Measurements from ENCODE around the gene NAP1L3. TPM values are rescaled to one million over a fixed set of nuclear protein-coding genes. Genes with fewer than 3 reads are reported as not detected.

Gene NAP1L3
- total and polyA plus RNA-seq, 9 of the 15 experiments (the other 6 are each of a cell fraction or from before 2014, with no cell fraction given), result not detected

DNA sequence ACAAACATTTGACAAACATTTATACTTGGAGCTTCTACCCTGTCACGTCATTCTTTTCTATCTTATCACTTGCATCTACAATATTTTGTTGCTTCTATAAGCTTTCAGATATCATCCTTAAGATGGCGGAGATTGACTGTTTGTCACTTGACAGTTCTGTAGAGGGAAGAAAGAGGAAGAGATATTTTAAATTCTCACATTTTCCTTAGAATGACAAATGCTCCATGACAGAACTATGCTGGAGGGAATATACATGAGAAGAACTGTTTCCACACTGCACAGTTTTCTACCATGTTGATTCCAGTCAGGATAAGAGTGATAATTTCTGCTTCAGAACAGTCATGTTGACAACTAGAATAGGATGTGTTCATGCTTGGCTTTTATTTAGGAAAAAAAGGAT, 30.3 kb upstream of the NAP1L3 start (continued):
- TF ChIP-seq, protein P1, sequence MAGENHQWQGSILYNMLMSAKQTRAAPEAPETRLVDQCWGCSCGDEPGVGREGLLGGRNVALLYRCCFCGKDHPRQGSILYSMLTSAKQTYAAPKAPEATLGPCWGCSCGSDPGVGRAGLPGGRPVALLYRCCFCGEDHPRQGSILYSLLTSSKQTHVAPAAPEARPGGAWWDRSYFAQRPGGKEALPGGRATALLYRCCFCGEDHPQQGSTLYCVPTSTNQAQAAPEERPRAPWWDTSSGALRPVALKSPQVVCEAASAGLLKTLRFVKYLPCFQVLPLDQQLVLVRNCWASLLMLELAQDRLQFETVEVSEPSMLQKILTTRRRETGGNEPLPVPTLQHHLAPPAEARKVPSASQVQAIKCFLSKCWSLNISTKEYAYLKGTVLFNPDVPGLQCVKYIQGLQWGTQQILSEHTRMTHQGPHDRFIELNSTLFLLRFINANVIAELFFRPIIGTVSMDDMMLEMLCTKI (IDR thresholded peaks at IDR 0.05; ENCODE audit: partially characterized antibody), result no peak
- TF ChIP-seq, protein P2, sequence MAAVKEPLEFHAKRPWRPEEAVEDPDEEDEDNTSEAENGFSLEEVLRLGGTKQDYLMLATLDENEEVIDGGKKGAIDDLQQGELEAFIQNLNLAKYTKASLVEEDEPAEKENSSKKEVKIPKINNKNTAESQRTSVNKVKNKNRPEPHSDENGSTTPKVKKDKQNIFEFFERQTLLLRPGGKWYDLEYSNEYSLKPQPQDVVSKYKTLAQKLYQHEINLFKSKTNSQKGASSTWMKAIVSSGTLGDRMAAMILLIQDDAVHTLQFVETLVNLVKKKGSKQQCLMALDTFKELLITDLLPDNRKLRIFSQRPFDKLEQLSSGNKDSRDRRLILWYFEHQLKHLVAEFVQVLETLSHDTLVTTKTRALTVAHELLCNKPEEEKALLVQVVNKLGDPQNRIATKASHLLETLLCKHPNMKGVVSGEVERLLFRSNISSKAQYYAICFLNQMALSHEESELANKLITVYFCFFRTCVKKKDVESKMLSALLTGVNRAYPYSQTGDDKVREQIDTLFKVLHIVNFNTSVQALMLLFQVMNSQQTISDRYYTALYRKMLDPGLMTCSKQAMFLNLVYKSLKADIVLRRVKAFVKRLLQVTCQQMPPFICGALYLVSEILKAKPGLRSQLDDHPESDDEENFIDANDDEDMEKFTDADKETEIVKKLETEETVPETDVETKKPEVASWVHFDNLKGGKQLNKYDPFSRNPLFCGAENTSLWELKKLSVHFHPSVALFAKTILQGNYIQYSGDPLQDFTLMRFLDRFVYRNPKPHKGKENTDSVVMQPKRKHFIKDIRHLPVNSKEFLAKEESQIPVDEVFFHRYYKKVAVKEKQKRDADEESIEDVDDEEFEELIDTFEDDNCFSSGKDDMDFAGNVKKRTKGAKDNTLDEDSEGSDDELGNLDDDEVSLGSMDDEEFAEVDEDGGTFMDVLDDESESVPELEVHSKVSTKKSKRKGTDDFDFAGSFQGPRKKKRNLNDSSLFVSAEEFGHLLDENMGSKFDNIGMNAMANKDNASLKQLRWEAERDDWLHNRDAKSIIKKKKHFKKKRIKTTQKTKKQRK (IDR thresholded peaks at IDR 0.05; ENCODE audit: borderline replicate concordance, low read depth, low read length), result no peak

DNA sequence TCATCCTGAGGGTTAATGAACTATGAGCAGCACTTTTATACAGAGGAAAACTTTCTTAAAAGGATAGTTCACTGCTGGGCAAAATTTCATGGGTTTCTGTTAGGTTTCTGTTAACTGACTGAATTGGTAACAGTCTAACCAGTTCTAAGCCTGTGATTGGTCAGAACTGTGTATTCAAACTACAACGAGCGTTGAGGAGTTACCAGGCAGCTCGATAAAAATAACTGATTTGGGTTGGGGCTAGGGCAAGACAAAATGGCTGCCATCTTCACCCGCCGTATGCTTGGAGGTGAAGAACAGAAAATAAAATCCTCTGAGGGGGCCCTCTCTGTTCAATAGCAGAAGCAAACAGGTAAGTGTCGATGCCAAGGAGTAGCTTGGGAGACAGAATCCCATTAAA, 22.6 kb upstream of the NAP1L3 start:
- CTCF ChIA-PET (ENCODE audit: low intra/inter-chr PET ratio), result no interaction called here
- Histone ChIP-seq H4K20me1 (replicated peaks; ENCODE audit: control insufficient read depth, insufficient read depth, low read length) (no peaks in the 10 kb centered on the region), H3K36me3 (ENCODE audit: control insufficient read depth, insufficient read depth, low read length) (no peaks in the 10 kb centered on the region), H2AFZ (ENCODE audit: low read depth, low read length) (no peak overlapping the region), H3K27me3 (ENCODE audit: control insufficient read depth in 2 of 2, insufficient read depth in 2 of 2, low read length in 2 of 2) (no peaks in the 10 kb centered on the region), H3K4me1 (replicated peaks in 1 of 2; ENCODE audit: control insufficient read depth in 2 of 2, insufficient read depth in 2 of 2, low read length in 2 of 2) (no peaks in the 10 kb centered on the region), H3K4me2 (ENCODE audit: insufficient read depth, low read length) (no peak overlapping the region), H3K4me3 (no peak overlapping the region), H3K79me2 (ENCODE audit: control insufficient read depth, insufficient read depth, low read length) (no peaks in the 10 kb centered on the region), H3K9me1 (ENCODE audit: control insufficient read depth, insufficient read depth, low read length) (no peaks in the 10 kb centered on the region), H3K27ac (ENCODE audit: extremely low read depth, low read depth, low read length) (no peak overlapping the region), H3K9me3 (replicated peaks; ENCODE audit: control insufficient read depth, insufficient read depth, low read depth, low read length) (no peaks in the 10 kb centered on the region), H3K9ac (ENCODE audit: insufficient read depth in 1 of 2, low read depth in 2 of 2, low read length in 2 of 2) (no peak overlapping the region)
- 0% methylated on average over 6 of the region's 6 CpGs for WGBS (ENCODE audit: insufficient coverage, low coverage, missing lambda C conversion rate)
- in situ Hi-C loops (cut with MboI), result no loop called here
- intact Hi-C loops (cut with micrococcal nuclease), result no loop called here
- no peak for DNase-seq (ENCODE audit: extremely low read depth in 1 of 4, low spot score in 3 of 4)
- FAIRE-seq, result no peak
- POLR2A ChIA-PET, result no interaction called here
- no TSS peak for BruUV-seq (replicated peaks)
- no peak for ATAC-seq
- TF ChIP-seq, protein P3, sequence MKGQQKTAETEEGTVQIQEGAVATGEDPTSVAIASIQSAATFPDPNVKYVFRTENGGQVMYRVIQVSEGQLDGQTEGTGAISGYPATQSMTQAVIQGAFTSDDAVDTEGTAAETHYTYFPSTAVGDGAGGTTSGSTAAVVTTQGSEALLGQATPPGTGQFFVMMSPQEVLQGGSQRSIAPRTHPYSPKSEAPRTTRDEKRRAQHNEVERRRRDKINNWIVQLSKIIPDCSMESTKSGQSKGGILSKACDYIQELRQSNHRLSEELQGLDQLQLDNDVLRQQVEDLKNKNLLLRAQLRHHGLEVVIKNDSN (CRISPR knock-in tag; IDR thresholded peaks at IDR 0.05), result no peak
- TF ChIP-seq CBFB (CRISPR knock-in tag; IDR thresholded peaks at IDR 0.05) (no peak), ZNF232 (CRISPR knock-in tag; IDR thresholded peaks at IDR 0.05) (no peak), MIER1 (IDR thresholded peaks at IDR 0.05; ENCODE audit: low read depth) (no peak), POLR2H (tag; IDR thresholded peaks at IDR 0.05; ENCODE audit: low read depth) (no peak), ZNF134 (CRISPR knock-in tag; conservative IDR thresholded peaks at IDR 0.05) (no peak), U2AF1 (optimal IDR thresholded peaks at IDR 0.05; ENCODE audit: low read depth, low read length) (no peak), NFATC3 (IDR thresholded peaks at IDR 0.05) (no peak), ZNF408 (CRISPR knock-in tag; IDR thresholded peaks at IDR 0.05; ENCODE audit: low read depth) (no peak)
- TF ChIP-seq, protein P4, sequence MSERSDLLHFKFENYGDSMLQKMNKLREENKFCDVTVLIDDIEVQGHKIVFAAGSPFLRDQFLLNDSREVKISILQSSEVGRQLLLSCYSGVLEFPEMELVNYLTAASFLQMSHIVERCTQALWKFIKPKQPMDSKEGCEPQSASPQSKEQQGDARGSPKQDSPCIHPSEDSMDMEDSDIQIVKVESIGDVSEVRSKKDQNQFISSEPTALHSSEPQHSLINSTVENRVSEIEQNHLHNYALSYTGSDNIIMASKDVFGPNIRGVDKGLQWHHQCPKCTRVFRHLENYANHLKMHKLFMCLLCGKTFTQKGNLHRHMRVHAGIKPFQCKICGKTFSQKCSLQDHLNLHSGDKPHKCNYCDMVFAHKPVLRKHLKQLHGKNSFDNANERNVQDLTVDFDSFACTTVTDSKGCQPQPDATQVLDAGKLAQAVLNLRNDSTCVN (CRISPR knock-in tag; IDR thresholded peaks at IDR 0.05), result no peak

Data from K562 (cell line).